Measurements from ENCODE around the gene CAMK1D.
"Not testable (repeated sequence)": the region's sequence is repeated elsewhere in the genome, so short reads cannot be mapped to it uniquely, and the experiment has no call there.

CAMK1D gene

DNA sequence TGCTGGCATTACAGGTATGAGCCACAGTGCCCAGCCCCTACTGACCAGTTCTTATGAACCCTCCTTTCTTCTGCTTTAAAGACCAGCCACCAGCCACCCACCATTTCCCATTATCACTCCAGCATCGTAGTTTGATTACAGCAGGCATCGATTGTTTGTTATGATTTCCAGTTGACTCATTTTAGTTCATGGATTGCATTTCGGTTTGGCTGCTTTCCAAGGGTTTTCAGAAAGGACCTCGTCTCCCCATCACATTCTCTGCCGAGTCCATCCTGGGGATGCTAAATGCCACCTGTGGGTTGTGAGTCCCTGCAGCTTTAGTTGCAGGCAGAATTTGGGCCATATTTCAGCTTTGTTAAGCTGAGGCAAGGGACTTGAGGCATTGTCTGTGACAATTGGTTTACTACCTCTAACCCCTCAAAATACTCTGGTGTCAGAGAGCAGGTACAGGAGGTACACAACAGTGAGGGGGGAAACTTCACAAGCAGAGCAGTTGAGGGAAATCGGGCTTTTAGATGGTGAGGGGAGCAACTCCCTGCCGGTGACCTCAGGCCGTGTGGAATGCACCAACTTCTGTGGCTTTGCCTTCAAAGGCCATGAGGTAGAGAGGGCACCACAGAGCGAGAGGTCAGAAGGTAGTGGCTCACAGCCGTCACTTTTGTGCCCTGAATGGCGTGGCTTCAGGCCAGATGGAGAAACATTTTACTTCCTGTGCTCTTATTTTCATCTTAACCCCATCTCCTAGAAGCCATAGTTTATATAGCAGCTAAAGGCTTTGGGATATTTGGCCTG, 448.3 kb downstream of the CAMK1D start:
- no peak for DNase-seq (ENCODE audit: low spot score)

DNA sequence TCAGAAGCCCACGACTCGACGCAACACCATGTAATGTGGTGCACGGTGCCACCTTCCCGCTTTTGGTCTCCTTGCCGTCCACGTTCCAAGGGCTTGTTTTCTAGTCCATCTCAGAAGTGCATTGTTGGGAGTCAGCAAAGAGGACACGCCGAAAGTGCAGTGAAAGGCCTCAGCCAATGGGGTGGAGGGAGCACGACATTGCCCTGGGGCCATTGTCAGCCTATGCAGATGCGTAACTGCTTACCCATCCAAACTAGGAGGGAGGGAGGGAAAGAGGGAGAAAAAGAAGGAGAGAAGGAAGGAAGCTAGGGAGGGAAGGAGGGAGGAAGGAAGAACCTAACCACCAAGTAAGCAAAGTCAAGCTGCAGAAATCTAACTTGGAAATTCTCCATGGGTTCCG, 449.8 kb downstream of the CAMK1D start:
- no peak for DNase-seq (ENCODE audit: low spot score)

DNA sequence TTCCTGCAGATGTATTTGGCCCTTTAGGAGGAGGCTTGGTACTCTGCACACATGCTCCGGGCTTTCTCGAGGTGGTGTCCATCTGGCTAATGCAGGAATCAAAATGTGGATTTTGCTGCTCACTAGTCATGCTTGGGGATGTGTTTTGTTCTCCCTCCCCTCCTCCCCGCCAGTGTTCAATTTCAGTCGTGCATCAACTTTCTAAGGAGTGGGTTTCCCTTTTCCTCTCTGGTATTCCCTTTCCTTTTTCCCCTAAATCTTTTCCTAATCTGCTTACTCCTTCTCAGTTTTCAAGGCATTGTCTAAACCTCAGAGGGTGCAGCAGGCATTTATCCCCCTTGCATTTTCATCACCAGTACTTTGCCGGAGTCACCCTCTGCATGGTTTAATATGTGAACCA, 450.4 kb downstream of the CAMK1D start:
- no peak for DNase-seq (ENCODE audit: low spot score)

DNA sequence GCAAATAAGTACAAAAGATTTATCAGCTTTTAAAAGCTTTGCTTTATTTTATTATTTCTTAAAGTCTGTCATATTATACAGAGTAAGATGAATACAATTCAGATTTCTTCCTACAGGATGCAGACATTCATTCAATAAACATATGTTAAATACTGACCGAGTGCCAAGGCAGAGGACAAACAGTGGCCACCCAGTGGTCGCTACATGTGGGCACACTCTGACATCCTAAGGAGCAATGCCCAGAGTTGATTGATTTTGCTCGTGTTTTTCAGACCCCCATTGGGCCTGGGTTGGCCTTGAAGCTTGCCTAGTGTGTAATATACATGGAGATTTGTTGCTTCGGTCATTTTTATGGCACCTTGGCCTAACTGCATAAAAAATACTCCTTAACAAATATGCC, 451.0 kb downstream of the CAMK1D start:
- DNase-seq (ENCODE audit: low spot score) = no peak

DNA sequence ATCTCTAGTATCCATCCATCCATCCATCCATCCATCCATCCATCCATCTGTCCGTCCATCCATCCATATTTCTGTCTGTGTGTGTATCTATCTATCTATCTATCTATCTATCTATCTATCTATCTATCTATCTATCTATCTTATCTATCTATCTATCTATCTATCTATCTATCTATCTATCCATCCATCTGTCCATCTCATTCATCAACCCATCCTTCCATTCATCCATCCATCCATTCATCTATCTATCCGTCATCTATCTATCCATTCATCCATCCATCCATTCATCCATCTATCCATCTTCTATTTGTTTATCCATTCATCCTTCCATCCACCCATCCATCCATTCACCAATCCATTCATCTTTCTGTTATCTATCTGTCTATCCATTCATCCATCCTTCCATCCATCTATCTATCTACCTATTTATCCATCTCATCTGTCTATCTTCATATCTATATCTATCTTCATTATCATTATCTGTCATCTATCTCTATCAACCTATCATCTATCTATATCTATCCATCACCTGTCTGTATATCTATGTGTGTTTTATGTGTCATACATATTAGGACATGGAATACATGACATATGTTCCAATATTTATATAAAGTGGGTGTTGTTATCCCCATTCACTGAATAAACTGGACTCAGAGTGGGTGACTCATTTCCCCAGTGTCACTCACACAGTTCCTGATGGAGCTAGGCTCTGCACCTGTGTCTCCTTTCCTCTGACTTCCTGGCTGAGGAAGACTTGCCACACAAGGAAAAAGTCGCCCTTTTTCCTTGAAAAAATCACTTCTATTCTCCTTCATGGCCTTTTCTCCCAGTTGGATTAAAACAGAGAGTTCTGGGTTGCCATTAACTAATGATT, 452.1 kb downstream of the CAMK1D start:
- no peak for DNase-seq (ENCODE audit: low spot score)

DNA sequence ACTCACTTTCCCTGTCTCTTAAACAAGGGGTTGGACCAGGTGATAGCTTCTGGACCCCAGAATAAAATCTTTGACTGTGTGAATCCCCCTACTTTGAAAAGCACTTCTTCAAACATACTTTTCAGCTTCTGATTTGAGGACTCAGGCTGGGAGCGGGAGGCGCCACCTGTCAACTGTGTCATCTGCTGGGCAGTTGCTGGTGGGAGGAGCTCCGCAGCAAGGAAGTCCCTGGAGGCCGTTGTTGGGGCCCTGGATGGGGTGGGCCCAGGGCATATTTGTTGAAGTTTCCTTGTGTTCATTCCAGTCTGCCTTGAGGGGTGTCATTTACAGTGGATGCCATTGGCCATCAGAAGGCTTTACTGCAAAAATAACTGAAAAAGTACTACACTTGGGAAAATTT, 454.4 kb downstream of the CAMK1D start:
- DNase-seq (ENCODE audit: low spot score) = no peak

DNA sequence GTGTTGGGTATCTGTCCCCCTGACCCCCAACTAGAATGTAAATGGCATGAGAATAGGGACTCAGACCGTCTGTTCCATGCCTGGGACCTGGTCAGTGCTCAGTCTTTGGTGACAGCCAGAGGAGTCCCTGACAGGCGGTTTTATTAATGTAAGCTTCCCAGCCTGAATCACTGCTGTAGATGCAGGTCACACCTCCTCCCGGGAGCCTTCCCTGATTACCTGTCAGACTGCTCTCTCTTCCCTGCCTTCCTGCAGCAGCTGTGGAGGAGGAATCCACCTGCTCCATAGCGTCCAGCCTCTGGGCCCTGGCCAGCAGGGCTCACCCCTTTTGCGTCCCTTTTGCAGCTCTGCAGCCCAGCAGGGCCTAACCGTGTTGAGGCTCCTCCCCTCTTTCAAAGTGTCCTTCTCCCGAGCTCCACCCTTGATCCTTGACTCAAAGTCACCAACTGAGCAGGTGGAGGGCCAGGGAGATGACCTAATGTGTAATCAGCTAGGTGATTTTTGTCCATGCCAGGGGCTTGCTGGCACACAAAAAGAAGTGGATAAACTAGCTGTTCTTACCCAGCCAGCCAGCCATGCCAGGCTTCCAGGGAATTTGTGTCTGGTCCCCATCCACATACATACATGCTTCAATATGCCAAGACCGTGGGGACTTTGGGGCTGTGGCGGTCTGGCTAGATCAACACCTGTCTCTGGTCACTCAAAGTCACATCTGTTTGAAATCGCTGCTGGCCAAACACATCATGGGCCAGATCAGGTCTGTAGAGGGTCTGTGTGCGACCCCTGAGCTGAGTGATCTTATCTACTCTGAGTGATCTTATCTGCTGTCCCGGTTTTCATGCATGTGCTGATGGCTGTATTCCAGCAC, 457.1 kb downstream of the CAMK1D start:
- no peak for DNase-seq (ENCODE audit: low spot score)

DNA sequence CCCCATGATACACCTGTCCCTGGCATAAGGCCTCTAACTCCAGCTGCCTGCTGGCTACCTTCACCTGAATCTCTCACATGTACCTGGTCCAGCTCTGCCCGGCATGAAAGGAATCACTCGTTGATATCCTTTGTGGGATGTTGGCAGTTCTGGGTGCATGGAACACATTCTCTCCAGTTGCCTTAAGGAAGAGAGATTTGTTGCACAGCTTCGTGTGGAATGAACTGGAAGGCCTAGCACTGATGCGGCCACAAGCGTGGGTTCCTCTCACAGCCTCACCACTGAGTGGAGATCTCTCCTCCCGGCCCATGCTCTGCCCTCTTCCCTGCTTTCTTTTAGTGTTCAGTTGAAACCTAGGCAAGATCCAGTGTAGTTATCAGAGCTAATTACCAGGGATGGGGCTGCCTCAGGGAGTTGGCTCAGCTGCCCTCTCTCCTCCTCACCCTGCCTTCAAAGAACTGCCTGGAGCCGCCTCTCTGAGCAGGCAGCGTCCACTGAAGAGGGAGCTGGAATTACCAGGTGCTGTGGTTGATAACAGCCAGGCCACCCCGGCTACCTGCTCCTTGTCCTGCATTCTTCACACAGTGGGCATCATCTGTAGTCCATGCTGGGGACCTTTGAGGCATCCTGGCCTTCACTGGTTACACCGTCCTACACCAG, 457.9 kb downstream of the CAMK1D start:
- no peak for DNase-seq (ENCODE audit: low spot score)

DNA sequence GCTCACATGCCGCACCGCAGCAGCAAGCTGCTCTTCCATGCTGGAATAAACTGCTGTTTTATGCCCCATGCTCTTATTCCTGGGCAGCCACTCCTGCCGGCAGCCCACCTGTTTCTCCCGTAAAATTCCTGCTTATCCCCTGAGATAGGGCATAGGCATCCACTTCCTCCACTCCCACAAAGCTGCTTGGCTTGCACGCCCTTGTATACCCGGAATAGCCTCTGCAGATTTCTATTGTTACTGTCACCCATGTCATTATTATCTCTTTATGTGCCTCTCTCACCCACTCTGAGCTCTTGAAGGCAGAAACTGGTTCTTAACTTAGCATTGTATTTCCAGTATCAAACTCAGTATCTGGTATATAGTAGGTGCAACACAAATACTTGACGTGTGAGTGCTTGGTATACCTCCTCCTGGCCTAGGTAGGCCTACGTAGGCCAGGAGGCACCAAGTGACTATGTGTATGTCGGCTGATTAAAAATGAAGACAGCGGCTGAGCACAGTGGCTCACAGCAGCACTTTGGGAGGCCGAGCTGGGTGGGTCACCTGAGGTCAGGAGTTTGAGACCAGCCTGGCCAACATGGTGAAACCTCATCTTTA, 458.8 kb downstream of the CAMK1D start:
- no peak for DNase-seq (ENCODE audit: low spot score)

DNA sequence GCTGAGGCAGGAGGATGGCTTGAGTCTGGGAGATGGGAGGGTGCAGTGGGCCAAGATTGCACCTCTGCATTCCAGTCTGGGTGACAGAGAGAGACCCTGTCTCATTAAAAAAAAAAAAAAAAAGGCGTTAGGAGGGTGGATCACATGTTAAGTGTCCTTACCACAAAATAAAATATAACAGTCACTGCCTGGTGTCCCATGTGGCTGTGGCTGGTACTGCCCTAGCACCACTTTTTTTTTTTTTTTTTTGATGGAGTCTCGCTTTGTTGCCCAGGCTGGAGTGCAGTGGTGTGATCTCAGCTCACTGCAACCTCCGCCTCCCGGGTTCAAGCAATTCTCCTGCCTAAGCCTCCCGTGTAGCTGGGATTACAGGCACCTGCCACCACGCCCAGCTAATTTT, 460.7 kb downstream of the CAMK1D start:
- DNase-seq (ENCODE audit: low spot score) = not testable (repeated sequence)

DNA sequence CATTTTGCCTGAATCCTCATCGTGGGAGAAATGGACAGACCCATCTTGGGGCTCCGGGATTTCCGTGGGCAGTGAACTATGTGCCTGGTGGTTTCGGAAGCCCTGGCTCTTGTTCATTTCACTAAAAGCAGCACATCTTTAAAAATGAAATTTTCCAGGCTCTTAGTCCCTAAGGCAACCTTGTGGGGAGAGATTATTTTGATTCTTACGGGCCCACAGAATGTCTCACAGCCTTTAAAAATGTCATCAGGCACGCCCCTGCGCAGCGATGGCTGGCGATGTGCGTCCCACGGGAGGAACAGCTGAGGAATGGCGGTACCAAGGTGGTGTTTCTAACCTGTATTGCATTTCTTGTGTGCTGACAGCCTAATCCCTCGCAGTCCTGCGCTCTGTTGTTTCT, 462.5 kb downstream of the CAMK1D start:
- DNase-seq (ENCODE audit: low spot score) = no peak

DNA sequence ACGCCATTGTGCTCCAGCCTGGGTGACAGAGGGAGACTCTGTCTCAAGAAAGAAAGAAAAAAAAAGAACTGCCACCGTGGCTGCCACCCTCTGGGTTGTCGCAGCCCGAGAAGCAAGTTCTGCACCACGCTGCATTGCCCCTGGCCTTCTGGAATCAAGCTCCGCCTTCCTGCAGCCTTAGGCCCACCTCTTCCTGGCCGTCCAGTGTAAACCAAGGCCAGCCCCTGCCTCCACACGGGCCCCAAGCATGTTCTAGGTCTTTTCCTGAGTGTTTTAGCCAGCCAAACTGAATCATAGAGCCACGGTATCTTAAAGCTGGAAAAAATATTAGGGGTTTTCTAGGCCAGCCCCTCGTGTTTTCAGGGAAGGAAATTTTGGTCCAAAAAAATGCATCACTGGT, 463.2 kb downstream of the CAMK1D start:
- no peak for DNase-seq (ENCODE audit: low spot score)

DNA sequence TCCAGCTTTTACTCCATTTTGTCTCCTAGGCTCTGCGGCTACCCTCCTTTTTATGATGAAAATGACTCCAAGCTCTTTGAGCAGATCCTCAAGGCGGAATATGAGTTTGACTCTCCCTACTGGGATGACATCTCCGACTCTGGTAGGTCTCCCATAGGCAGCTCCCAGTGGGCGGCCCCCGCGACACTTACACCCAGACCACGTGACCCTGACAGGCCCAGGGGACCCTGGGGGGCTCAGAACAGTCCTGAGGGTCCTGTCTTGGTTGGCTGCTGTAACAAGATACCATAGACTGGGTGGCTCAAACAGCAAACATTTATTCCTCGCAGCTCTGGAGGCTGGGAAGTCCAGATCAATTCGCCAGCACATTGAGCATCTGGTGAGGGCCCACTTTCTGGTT, 464.8 kb downstream of the CAMK1D start:
- DNase-seq (ENCODE audit: low spot score) = no peak

DNA sequence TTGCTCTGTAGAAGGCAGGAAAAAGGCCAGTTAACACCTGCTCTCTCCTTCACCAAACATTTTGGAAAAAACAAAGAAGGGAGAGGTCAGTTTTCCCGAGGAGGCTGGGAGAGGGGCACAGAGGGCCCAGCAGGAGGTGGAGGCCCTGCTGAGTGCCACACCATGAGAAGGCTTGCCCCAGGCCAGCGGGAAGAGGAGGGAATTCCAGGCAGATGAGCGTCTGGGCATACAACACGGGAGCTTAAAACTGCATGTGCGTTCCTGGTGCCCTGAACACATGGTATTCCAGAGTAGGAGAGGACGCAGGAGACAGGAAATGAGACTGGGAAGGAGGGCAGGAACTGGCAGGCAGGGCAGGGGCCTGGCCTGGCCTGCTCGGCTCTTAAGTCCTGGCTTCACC, 469.7 kb downstream of the CAMK1D start:
- DNase-seq (ENCODE audit: low spot score) = no peak

DNA sequence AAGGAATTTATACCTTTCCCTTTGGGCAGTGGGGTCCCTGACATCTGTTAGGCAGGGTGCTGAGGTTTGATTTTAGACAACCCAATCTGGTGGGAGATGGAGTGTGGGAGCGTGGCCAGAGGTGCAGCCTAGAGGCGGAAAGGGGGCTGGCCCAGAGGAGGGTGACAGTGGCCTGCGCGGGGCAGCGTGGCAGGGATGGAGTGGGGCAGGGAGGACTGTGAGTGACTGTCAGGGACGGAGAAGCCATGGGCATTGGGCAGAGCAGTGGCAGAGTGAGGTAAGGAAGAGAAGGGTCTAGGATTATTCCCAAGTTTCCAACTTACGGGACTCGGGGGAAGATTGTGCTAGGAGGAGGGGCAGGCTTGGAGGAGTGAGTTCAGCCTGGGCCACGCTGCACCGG, 470.3 kb downstream of the CAMK1D start:
- no peak for DNase-seq (ENCODE audit: low spot score)

DNA sequence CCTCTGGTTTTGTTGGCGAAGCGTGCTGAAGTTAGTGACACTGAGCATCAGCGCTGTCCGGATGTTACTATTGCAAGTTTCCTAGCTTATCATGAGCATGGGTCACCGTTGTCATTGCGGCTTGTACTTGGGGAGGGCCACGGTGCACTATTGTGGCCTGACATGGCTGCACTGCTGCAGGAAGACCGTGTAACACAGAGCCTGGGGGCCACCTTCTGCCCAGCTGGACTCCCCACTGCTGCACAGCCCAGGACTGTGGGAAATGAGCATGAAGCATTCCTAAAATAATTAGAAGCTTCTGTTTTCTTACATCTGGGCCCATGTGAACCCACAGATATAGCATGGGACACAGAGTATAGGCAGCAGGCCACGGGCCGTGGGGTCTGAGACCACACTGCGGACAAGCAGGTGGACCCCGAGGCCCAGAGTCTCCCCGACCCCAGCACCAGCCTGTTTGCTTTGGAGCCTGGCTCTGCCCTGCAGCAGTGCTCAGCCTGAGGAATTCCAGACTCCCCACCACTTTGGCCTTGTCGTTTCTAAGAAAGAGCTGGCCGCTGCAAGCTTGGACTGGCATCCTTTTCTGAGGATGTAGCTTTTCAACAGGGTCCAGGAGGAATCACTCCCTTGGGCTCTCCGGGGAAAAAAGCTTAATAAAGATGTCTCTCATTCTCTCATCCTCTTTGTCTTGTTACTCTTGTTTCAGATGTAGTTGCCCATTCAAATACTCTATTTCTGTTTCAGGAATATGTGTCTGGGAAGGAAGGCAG, 473.0 kb downstream of the CAMK1D start:
- no peak for DNase-seq (ENCODE audit: low spot score)

DNA sequence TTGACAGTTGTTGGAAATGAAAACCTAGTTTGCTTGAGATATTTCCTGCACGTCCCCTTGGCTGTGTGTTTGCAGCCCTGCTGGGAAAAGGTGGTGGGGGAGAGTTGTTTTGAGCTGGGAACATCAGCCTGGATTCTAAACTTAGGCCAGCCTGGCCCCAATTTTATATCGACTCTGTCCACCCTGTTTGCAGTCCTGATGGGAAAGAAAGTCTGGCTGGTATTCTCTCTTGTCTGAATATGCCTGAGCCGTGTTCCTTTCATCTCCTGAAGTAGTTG, 473.5 kb downstream of the CAMK1D start:
- no peak for DNase-seq (ENCODE audit: low spot score)

DNA sequence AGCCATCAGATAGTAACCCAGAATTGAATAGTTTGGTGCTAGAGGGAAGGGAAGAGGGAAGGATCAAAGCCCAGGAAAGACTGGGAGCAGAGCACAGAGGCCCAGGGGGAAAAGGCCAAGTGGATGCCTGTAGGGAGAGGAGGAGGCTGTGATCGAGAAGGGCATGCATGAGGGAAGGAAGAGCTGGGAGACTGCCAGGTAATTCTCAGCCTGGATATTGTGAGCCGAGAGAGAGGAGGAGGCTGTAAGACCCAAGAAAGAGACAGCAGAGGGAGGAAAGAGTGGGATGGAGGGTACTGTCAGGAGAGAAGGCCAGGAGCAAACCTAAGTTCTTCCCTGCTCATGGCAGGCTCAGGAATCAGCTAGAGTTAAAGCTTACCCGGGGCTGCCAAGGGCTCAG, 474.0 kb downstream of the CAMK1D start:
- DNase-seq (ENCODE audit: low spot score) = no peak

DNA sequence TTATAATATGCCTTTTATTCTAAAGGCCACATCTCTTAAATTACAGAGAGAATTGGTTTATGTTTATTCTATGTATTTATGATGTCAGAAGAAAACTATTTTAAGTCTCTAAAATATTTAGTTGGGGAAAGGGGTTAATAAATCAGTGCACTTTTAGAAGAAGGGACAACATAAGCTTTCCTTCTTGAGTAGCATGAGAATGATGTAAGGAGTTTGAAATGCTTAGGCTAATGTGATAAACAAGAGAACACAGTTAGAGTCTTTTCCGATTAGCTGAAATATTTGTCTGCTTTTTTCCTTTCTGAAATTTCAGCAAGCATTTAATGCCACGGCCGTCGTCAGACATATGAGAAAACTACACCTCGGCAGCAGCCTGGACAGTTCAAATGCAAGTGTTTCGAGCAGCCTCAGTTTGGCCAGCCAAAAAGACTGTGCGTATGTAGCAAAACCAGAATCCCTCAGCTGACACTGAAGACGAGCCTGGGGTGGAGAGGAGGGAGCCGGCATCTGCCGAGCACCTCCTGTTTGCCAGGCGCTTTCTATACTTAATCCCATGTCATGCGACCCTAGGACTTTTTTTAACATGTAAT, 476.0 kb downstream of the CAMK1D start:
- no peak for DNase-seq (ENCODE audit: low spot score)

DNA sequence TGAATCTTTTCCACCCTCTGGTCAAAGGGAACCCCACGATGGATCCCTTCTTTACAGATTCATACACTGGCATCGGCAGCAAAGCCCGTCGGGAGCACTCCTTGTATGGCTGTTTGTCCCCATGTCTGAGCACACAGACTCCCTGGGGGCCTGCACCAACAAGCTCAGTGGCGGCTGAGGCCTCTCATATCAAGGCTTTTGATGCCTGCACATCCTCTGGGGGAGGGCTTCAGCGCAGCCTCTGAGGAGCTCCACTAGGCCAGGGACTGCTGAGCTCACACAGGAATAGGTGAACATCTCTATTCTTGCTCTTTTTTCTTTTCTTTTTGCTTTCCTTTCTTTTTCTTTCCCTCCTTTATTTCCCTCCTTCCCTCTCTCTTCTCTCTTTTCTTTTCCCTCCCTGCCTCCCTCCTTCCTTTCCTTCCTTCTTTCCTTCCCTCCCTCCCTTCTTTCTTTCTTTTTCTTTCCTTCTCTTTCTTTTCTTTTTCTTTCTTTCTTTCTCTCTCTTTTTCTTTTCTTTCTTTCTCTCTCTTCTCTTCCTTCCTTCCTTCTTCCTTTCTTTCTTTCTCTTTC, 477.5 kb downstream of the CAMK1D start:
- DNase-seq (ENCODE audit: low spot score) = no peak
